ENCODE results near the gene DOCK3.

Gene DOCK3

DNA sequence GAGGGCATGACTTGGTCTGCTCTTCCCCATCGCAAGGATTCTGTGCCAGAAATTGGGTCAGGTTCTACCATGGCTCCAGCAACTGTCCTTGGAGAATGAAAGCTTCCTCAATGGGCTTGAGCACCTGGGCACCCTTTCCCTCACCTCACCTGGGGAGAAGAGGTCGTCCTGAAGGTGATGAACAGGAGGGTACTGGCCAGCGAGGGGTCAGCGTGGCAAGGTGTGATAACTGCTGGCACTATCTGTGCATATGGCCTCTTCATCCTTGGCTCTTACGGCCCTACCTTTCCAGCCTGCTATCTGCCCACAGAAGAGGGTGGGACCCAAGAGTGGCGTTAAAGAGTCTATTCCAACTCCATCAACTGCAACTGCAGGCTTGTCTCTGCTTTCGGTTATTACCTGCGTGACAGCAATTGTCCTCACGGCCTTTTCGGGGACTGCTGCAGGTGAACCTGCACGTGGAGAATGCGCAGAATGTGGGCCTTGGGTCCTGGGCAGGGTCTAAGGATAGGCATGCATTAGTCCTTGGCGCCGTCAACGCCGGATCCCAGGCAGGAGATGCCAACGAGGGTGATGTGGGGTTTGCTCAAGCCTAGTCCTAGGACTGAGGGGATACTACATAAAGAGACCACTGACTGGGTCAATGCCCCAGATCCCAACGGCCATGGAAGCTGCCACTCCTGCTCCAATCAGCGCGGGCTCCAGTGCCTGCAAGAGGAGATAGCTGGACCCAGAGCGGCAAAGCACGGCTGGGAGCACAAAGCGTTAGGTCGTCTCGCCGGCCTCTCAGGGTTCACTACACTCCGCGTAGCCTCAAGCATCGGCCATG, 715.7 kb downstream of the DOCK3 start:
- H3K4me1 ChIP-seq: peaks cover 0 to 89% (median 61%) of the 10 kb centered on the region in 4 donors
- H3K9me3 ChIP-seq: no peaks in the 10 kb centered on the region
- intact Hi-C loops (cut with DNase I; ENCODE audit: low total_unique reads): loop anchor here (5.0 to 10.0 kb wide), 2 partner anchors 284 to 773 kb away; partner anchors contain the start of genes MAPKAPK3 and TEX264
- no peak for DNase-seq
- H3K36me3 ChIP-seq: peaks cover 26 to 61% (median 40%) of the 10 kb centered on the region in 3 donors
- H3K27me3 ChIP-seq: no peaks in the 10 kb centered on the region
- H3K27ac ChIP-seq: peak overlapping the region; percentile 67 to 84
- TF ChIP-seq, protein P1, sequence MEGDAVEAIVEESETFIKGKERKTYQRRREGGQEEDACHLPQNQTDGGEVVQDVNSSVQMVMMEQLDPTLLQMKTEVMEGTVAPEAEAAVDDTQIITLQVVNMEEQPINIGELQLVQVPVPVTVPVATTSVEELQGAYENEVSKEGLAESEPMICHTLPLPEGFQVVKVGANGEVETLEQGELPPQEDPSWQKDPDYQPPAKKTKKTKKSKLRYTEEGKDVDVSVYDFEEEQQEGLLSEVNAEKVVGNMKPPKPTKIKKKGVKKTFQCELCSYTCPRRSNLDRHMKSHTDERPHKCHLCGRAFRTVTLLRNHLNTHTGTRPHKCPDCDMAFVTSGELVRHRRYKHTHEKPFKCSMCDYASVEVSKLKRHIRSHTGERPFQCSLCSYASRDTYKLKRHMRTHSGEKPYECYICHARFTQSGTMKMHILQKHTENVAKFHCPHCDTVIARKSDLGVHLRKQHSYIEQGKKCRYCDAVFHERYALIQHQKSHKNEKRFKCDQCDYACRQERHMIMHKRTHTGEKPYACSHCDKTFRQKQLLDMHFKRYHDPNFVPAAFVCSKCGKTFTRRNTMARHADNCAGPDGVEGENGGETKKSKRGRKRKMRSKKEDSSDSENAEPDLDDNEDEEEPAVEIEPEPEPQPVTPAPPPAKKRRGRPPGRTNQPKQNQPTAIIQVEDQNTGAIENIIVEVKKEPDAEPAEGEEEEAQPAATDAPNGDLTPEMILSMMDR (IDR thresholded peaks at IDR 0.05): no peak
- peak overlapping the region; percentile 70 to 76 for H3K4me3 ChIP-seq

DNA sequence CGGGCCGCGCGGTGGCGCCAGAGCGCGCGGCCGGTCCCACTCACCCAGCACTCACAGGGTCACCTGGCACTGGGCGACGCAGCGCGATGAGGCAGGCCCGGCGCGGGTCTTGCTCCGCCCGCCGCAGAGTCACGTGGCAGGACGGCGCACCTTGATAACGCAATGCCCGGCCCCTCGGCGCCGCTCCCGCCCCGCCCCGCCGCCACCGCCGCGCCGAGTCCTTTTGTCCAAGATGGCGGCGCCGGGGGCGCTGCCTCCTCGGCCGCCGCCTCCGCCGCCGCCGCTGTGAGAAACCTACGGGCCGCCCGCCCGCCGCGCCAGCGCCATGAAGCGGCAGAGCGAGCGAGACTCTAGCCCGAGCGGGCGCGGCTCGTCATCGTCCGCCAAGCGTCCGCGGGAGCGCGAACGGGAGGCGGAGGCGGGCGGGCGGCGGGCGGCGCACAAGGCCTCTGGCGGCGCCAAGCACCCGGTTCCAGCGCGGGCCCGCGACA, 716.4 kb downstream of the DOCK3 start, which contains the start of gene RBM15B:
RBM15B (plus strand) TSS at position 211 of the 491 bp plus-strand sequence; CDS start at position 326, 115 bp downstream.
- intact Hi-C loops (cut with DNase I; ENCODE audit: low total_unique reads): loop anchor here (5.0 to 10.0 kb wide), 2 partner anchors 284 to 774 kb away; partner anchors contain the start of genes MAPKAPK3 and TEX264
- no peaks in the 10 kb centered on the region for H3K27me3 ChIP-seq
- H3K36me3 ChIP-seq: peaks cover 30 to 68% (median 47%) of the 10 kb centered on the region in 3 donors
- H3K4me3 ChIP-seq: peak within 1 kb of the TSS; percentile 70 to 76
- peaks cover 0 to 90% (median 58%) of the 10 kb centered on the region in 4 donors for H3K4me1 ChIP-seq
- peak; percentile 97 to 99 for DNase-seq
- TF ChIP-seq, protein P1 (IDR thresholded peaks at IDR 0.05): peak; percentile 86 to 90
- peak within 1 kb of the TSS; percentile 83 to 84 for H3K27ac ChIP-seq
- H3K9me3 ChIP-seq: no peaks in the 10 kb centered on the region

DNA sequence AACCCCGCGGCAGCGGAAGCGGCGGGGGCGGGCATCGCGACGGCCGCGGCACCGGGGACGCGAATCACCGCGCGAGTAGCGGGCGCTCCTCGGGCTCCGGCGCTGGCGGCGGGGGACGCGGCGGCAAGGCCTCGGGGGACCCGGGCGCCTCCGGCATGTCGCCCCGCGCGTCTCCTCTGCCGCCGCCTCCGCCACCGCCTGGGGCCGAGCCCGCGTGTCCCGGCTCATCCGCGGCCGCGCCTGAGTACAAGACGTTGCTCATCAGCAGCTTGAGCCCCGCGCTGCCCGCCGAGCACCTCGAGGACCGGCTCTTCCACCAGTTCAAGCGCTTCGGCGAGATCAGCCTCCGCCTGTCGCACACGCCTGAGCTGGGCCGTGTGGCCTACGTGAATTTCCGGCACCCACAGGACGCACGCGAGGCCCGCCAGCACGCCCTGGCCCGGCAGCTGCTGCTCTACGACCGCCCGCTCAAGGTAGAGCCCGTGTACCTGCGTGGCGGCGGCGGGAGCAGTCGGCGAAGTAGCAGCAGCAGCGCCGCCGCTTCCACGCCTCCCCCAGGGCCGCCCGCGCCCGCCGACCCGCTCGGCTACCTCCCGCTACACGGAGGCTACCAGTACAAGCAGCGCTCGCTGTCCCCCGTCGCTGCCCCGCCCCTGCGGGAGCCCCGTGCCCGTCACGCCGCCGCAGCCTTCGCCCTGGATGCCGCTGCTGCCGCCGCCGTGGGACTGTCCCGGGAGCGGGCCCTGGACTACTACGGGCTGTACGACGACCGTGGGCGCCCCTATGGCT, 717.0 kb downstream of the DOCK3 start:
- H3K27me3 ChIP-seq: no peaks in the 10 kb centered on the region
- peaks cover 30 to 74% (median 53%) of the 10 kb centered on the region in 3 donors for H3K36me3 ChIP-seq
- no peak for DNase-seq
- H3K27ac ChIP-seq: peak overlapping the region; percentile 83 to 84
- H3K9me3 ChIP-seq: no peaks in the 10 kb centered on the region
- peaks cover 0 to 89% (median 54%) of the 10 kb centered on the region in 4 donors for H3K4me1 ChIP-seq
- TF ChIP-seq, protein P1 (IDR thresholded peaks at IDR 0.05): no peak
- peak overlapping the region; percentile 70 to 76 for H3K4me3 ChIP-seq
- intact Hi-C loops (cut with DNase I; ENCODE audit: low total_unique reads): loop anchor here (5.0 to 10.0 kb wide), 2 partner anchors 283 to 774 kb away; partner anchors contain the start of genes MAPKAPK3 and TEX264

DNA sequence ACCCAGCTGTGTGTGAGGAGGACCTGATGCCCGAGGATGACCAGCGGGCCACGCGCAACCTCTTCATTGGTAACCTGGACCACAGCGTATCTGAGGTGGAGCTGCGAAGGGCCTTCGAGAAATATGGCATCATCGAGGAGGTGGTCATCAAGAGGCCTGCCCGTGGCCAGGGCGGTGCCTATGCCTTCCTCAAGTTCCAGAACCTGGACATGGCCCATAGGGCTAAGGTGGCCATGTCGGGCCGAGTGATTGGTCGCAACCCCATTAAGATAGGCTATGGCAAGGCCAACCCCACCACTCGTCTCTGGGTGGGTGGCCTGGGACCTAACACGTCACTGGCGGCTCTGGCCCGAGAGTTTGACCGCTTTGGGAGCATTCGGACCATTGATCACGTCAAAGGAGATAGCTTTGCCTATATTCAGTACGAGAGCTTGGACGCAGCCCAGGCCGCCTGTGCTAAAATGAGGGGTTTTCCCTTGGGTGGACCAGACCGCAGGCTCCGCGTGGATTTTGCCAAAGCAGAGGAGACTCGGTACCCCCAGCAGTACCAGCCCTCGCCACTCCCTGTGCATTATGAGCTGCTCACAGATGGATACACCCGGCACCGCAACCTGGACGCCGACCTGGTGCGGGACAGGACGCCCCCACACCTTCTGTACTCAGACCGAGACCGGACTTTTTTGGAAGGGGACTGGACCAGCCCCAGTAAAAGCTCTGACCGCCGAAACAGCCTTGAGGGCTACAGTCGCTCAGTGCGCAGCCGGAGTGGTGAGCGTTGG, 717.8 kb downstream of the DOCK3 start:
- TF ChIP-seq, protein P1 (IDR thresholded peaks at IDR 0.05): no peak
- peak overlapping the region; percentile 83 to 84 for H3K27ac ChIP-seq
- H3K9me3 ChIP-seq: no peaks in the 10 kb centered on the region
- peak overlapping the region; percentile 70 to 76 for H3K4me3 ChIP-seq
- peaks cover 0 to 81% (median 53%) of the 10 kb centered on the region in 4 donors for H3K4me1 ChIP-seq
- intact Hi-C loops (cut with DNase I; ENCODE audit: low total_unique reads): loop anchor here (5.0 to 10.0 kb wide), 2 partner anchors 282 to 775 kb away; partner anchors contain the start of genes MAPKAPK3 and TEX264
- peaks cover 30 to 75% (median 61%) of the 10 kb centered on the region in 3 donors for H3K36me3 ChIP-seq
- no peaks in the 10 kb centered on the region for H3K27me3 ChIP-seq
- no peak for DNase-seq

All from tibial artery (tissue), 4 donors.